Upper lobe of left lung (tissue), 4 donors: ENCODE results near the gene CCNF.

Experiments used
- POLR2A ChIP-seq, 4 donors: fragments of 450-650 bp; IDR thresholded peaks; one replicate each; pipeline ENCODE4 v1.5.1; 2016 to 2017; ENCODE audit warnings: antibody characterized with exemption in 4 of 4, mild to moderate bottlenecking in 2 of 4
- TF ChIP-seq, protein P1 (sequence below), 6 experiments: fragments of 450-650 bp in 4 of 6; fragments of 200-600 bp in 2 of 6; sonication (generic) in 2 of 6; IDR thresholded peaks; one replicate each; pipeline ENCODE4 v1.5.1; 2016 to 2019; ENCODE audit warnings: antibody characterized with exemption in 6 of 6

DNA sequence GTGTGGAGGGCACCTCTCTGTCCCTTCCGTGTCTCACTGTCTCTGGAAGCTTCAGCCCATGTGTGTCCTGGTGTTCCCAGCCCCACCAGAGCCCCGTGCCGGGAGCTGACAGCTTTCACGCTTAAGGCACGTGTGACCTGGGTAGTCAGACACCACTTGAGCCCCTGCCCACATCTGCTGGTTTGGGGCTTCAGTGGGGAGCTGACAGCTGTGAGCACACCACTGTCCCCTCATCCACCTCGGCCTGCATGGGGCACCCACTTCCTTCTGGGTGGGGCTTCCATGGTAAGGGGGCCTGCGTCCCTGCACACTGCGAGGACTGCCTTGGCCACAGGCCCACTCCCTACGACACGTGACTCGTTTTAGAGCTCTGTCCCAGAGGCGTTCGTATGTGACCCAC is 28.0 kb downstream of the CCNF start:
- TF ChIP-seq, protein P1, sequence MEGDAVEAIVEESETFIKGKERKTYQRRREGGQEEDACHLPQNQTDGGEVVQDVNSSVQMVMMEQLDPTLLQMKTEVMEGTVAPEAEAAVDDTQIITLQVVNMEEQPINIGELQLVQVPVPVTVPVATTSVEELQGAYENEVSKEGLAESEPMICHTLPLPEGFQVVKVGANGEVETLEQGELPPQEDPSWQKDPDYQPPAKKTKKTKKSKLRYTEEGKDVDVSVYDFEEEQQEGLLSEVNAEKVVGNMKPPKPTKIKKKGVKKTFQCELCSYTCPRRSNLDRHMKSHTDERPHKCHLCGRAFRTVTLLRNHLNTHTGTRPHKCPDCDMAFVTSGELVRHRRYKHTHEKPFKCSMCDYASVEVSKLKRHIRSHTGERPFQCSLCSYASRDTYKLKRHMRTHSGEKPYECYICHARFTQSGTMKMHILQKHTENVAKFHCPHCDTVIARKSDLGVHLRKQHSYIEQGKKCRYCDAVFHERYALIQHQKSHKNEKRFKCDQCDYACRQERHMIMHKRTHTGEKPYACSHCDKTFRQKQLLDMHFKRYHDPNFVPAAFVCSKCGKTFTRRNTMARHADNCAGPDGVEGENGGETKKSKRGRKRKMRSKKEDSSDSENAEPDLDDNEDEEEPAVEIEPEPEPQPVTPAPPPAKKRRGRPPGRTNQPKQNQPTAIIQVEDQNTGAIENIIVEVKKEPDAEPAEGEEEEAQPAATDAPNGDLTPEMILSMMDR (IDR thresholded peaks at IDR 0.05), result no peak
- TF ChIP-seq POLR2A (IDR thresholded peaks at IDR 0.05), result no peak
